Keratinocyte (primary cell): ENCODE results near the gene TMOD3.

Experiments used
- CTCF ChIP-seq, 3 experiments: IDR thresholded peaks in 1 of 3; conservative IDR thresholded peaks in 1 of 3; optimal IDR thresholded peaks in 1 of 3; 2 replicates in 2 of 3; 3 replicates in 1 of 3; pipeline versions ENCODE3 to v1.5.1; 2011; ENCODE audit warnings: low read length in 3 of 3, mild to moderate bottlenecking in 3 of 3, moderate library complexity in 2 of 3, control low read depth in 1 of 3, inconsistent platforms in 1 of 3; ENCODE audit not compliant: insufficient read depth in 2 of 3; ENCODE audit errors: extremely low read depth in 1 of 3
- EZH2 ChIP-seq: IDR thresholded peaks from one replicate; pipeline ENCODE4 v1.6.1; 2012; ENCODE audit warnings: inconsistent platforms, mild to moderate bottlenecking, low read length, moderate library complexity

DNA sequence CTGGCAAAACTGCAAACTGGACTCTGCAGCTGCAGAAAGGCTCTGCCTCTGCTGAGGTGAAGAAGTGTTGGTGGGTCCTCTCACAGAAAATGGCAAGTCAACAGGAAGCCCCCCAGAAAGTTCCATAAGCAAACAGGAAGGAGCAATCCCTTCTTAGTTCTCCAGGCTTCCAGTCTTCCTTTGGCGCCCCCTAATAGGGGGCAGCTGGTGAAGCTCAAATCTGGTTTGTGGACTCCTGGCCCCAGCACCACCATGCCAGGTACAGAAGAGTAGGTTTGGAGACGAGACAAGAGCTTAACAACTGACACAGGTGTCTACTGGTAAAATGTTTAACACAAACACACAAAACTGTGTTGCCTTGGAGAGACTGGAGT lies 106.6 kb downstream of the TMOD3 start:
- TF ChIP-seq CTCF (optimal IDR thresholded peaks at IDR 0.05 in 1 of 3, IDR thresholded peaks at IDR 0.05 in 1 of 3, conservative IDR thresholded peaks at IDR 0.05 in 1 of 3; ENCODE audit: extremely low read depth in 1 of 3, insufficient read depth in 2 of 3, low read length in 3 of 3) (peak in 1 of 3 experiments; percentile 3), EZH2 (no peak)
